Panc1 (cell line): ENCODE measurements around the gene NHP2.

Experiments used
- CTCF ChIP-seq: fragments of 450-650 bp; IDR thresholded peaks from 2 replicates; pipeline ENCODE4 v1.5.1; 2017; ENCODE audit warnings: mild to moderate bottlenecking
- TF ChIP-seq, protein P1 (sequence below), 2 experiments: IDR thresholded peaks; 2 replicates each; pipeline ENCODE4 v1.6.1; 2011 to 2012; ENCODE audit warnings: low read depth in 2 of 2, control low read depth in 1 of 2, low read length in 1 of 2, mild to moderate bottlenecking in 1 of 2, moderate library complexity in 1 of 2; ENCODE audit not compliant: insufficient read depth in 1 of 2

DNA sequence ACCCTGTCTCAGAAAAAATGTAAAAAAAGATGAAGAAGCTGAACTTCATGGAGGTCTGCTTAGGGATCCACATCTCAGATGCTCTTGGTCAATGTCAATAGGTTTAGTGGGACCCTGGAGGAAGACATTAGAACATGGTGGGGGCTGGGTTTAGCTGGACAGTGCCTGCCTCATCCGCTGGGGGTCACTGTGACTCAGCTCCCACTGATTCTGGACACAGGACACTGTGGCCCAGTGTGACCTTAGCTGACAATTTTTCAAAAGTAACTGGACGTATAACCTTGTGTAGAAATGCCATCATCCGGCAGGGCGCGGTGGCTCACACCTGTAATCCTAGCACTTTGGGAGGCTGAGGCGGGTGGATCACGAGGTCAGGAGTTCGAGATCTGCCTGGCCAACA is 43.3 kb upstream of the NHP2 start:
- TF ChIP-seq, protein P1, sequence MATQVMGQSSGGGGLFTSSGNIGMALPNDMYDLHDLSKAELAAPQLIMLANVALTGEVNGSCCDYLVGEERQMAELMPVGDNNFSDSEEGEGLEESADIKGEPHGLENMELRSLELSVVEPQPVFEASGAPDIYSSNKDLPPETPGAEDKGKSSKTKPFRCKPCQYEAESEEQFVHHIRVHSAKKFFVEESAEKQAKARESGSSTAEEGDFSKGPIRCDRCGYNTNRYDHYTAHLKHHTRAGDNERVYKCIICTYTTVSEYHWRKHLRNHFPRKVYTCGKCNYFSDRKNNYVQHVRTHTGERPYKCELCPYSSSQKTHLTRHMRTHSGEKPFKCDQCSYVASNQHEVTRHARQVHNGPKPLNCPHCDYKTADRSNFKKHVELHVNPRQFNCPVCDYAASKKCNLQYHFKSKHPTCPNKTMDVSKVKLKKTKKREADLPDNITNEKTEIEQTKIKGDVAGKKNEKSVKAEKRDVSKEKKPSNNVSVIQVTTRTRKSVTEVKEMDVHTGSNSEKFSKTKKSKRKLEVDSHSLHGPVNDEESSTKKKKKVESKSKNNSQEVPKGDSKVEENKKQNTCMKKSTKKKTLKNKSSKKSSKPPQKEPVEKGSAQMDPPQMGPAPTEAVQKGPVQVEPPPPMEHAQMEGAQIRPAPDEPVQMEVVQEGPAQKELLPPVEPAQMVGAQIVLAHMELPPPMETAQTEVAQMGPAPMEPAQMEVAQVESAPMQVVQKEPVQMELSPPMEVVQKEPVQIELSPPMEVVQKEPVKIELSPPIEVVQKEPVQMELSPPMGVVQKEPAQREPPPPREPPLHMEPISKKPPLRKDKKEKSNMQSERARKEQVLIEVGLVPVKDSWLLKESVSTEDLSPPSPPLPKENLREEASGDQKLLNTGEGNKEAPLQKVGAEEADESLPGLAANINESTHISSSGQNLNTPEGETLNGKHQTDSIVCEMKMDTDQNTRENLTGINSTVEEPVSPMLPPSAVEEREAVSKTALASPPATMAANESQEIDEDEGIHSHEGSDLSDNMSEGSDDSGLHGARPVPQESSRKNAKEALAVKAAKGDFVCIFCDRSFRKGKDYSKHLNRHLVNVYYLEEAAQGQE (IDR thresholded peaks at IDR 0.05; ENCODE audit: insufficient read depth in 1 of 2, low read depth in 2 of 2, low read length in 1 of 2) = no peak
- TF ChIP-seq CTCF = peak; percentile 76; the same call in 1 of the 2 replicates
